Ammon's horn (tissue), 1 donor: ENCODE data around the gene PTPRN2.
"Not testable (repeated sequence)": the region's sequence is repeated elsewhere in the genome, so short reads cannot be mapped to it uniquely, and the experiment has no call there.

ENCODE experiments used
- DNase-seq: peaks from one replicate; pipeline ENCODE4 v3.0.0-alpha.2; 2016; ENCODE audit warnings: low spot score

The PTPRN2 gene

GRCh38 chr7:158419238-158419785 is 168.3 kb downstream of the PTPRN2 start:
- DNase-seq, result no peak

GRCh38 chr7:158418395-158418794 is 169.2 kb downstream of the PTPRN2 start:
- DNase-seq, result not testable (repeated sequence)

- DNase-seq, result no peak
Observed at GRCh38 chr7:158416283-158416933, 171.2 kb downstream of the PTPRN2 start.

GRCh38 chr7:158415316-158415715 is 172.3 kb downstream of the PTPRN2 start:
- no peak for DNase-seq

- peak; percentile 95 for DNase-seq
Observed at GRCh38 chr7:158414486-158414961, 173.1 kb downstream of the PTPRN2 start.

GRCh38 chr7:158414002-158414401 is 173.6 kb downstream of the PTPRN2 start:
- peak; percentile 34 for DNase-seq

- no peak for DNase-seq
Observed at GRCh38 chr7:158411232-158411950, 176.2 kb downstream of the PTPRN2 start.

- DNase-seq, result no peak
Observed at GRCh38 chr7:158410720-158411119, 176.9 kb downstream of the PTPRN2 start.

- DNase-seq, result no peak
Observed at GRCh38 chr7:158409816-158410330, 177.8 kb downstream of the PTPRN2 start.

- no peak for DNase-seq
Observed at GRCh38 chr7:158409120-158409519, 178.5 kb downstream of the PTPRN2 start.

GRCh38 chr7:158408318-158408920 is 179.2 kb downstream of the PTPRN2 start:
- DNase-seq, result no peak

- peak; percentile 85 for DNase-seq
Observed at GRCh38 chr7:158407581-158408317, 179.9 kb downstream of the PTPRN2 start.

- DNase-seq, result no peak
Observed at GRCh38 chr7:158406801-158407200, 180.8 kb downstream of the PTPRN2 start.

GRCh38 chr7:158406364-158406763 is 181.3 kb downstream of the PTPRN2 start:
- no peak for DNase-seq

- not testable (repeated sequence) for DNase-seq
Observed at GRCh38 chr7:158405771-158406170, 181.9 kb downstream of the PTPRN2 start.

- no peak for DNase-seq
Observed at GRCh38 chr7:158405324-158405723, 182.3 kb downstream of the PTPRN2 start.

GRCh38 chr7:158404031-158404761 is 183.4 kb downstream of the PTPRN2 start:
- DNase-seq, result no peak

GRCh38 chr7:158403013-158403821 is 184.4 kb downstream of the PTPRN2 start:
- DNase-seq, result no peak

GRCh38 chr7:158402471-158402870 is 185.2 kb downstream of the PTPRN2 start:
- DNase-seq, result no peak

GRCh38 chr7:158401826-158402225 is 185.8 kb downstream of the PTPRN2 start:
- DNase-seq, result no peak
